ENCODE data around the gene SLC35B2. TPM values are rescaled to one million over a fixed set of nuclear protein-coding genes. Genes with fewer than 3 reads are reported as not detected.

The SLC35B2 gene
- total RNA-seq, 1 donor from 2014 or later: 52.9 TPM

DNA sequence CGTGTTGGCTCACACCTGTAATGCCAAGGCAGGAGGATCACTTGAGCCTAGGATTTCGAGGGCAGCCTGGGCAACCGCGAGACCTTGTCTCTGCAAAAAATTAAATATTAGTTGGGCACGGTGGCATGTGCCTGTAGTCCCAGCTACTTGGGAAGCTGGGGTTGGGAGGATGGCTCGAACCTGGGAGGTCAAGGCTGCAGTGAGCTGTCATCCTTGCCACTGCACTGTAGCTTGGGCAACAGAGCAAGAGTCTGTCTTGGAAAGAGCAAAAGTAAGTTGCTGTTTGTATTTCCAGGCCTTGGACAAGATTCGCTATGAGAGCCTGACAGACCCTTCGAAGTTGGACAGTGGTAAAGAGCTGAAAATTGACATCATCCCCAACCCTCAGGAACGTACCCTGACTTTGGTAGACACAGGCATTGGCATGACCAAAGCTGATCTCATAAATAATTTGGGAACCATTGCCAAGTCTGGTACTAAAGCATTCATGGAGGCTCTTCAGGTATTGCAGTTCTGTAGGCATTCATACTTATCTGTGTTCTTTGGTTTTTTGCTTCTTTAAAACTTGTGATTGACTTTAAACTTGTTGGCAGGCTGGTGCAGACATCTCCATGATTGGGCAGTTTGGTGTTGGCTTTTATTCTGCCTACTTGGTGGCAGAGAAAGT, 8.1 kb downstream of the SLC35B2 start:
- DNase-seq (ENCODE audit: low read depth): no peak
- Histone ChIP-seq H3K4me3 (ENCODE audit: low read depth, low read length) (no peak overlapping the region), H3K27me3 (ENCODE audit: control insufficient read depth, insufficient read depth, low read length) (no peaks in the 10 kb centered on the region), H3K36me3 (ENCODE audit: control insufficient read depth, insufficient read depth, low read length) (peaks cover 25% of the 10 kb centered on the region)
- FAIRE-seq: no peak
- TF ChIP-seq CTCF (IDR thresholded peaks at IDR 0.05; ENCODE audit: insufficient read depth, low read length, severe bottlenecking): no peak

DNA sequence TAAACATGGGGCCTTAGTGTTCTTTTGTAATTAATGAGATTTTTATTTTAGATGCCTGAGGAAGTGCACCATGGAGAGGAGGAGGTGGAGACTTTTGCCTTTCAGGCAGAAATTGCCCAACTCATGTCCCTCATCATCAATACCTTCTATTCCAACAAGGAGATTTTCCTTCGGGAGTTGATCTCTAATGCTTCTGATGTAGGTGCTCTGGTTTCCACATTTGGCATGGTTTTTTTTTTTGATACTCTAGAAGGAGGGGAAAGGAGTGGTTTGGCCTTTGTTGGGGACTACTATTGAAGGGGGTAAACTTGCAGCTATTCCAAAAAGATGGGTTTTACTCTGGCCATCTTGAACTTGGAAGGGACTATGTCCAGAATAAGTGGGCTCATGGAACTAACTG, 8.7 kb downstream of the SLC35B2 start:
- FAIRE-seq (no peak), DNase-seq (ENCODE audit: low read depth) (no peak)
- TF ChIP-seq CTCF (IDR thresholded peaks at IDR 0.05; ENCODE audit: insufficient read depth, low read length, severe bottlenecking): no peak
- peaks cover 22% of the 10 kb centered on the region for H3K36me3 ChIP-seq (ENCODE audit: control insufficient read depth, insufficient read depth, low read length)
- no peaks in the 10 kb centered on the region for H3K27me3 ChIP-seq (ENCODE audit: control insufficient read depth, insufficient read depth, low read length)
- peak overlapping the region; percentile 59 for H3K4me3 ChIP-seq (ENCODE audit: low read depth, low read length)

DNA sequence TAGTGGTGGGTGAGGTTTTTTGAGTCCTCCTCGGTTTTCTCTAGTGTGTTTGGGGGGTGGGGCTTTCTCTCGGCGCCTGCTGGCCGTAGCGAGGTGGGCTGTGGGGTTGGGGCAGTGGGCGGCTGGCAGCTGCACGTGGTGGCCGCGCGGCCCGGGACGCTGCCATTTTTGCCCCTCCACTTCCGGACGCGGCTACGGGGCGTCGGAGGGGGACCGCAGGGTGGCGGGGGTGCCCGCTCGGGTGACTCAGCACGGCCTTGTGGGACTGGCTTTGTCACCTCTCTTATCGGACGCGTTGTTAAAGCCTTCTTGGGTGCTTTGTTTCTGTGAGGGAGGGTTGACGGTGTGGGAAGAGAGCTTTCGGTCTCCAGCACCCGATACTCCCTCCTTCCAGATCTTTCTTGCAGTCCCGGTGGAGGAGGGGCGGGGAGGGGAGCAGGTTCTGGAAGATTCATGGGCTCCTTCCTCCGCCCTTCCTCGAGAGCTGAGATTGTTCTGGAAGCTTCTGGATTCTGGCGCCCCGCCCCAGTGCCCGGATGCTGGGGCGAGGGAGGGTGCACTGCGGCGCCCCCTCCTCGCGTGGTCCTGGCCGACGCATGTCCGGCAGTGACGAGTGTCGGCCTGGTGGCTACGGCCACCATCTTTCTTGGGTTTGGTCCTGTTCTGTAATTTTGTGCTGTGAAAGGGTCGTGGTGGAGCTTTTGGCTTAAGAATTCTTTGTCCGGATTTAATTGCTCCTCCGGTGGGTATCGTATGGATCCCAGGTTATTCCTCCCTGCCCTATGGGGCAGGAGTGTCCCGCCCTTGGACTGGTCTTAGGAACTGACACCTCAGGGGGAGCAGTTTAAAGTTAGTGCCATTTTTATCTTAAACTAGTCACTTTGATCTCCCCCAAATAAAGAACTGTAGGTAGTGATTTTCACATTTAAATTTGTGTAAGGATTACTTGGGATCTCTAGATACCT, 9.7 kb downstream of the SLC35B2 start:
- TF ChIP-seq CTCF (IDR thresholded peaks at IDR 0.05; ENCODE audit: insufficient read depth, low read length, severe bottlenecking): no peak
- Histone ChIP-seq H3K4me3 (ENCODE audit: low read depth, low read length) (peak overlapping the region; percentile 59), H3K36me3 (ENCODE audit: control insufficient read depth, insufficient read depth, low read length) (peaks cover 21% of the 10 kb centered on the region), H3K27me3 (ENCODE audit: control insufficient read depth, insufficient read depth, low read length) (no peaks in the 10 kb centered on the region)
- DNase-seq (ENCODE audit: low read depth): no peak
- no peak for FAIRE-seq

GRCh38 chr6:44246663-44247337, 10.5 kb downstream of the SLC35B2 start, which contains the start of gene HSP90AB1:
HSP90AB1 (plus strand) TSS chr6:44247101; CDS start chr6:44248630, 1,529 bp downstream.
- peak; percentile 40 for FAIRE-seq
- Histone ChIP-seq H3K36me3 (ENCODE audit: control insufficient read depth, insufficient read depth, low read length) (peaks cover 17% of the 10 kb centered on the region), H3K27me3 (ENCODE audit: control insufficient read depth, insufficient read depth, low read length) (peaks cover 1% of the 10 kb centered on the region), H3K4me3 (ENCODE audit: low read depth, low read length) (peak within 1 kb of the TSS; percentile 59)
- DNase-seq (ENCODE audit: low read depth): peak; percentile 98
- TF ChIP-seq CTCF (IDR thresholded peaks at IDR 0.05; ENCODE audit: insufficient read depth, low read length, severe bottlenecking): no peak

- peak; percentile 31 for TF ChIP-seq CTCF (IDR thresholded peaks at IDR 0.05; ENCODE audit: insufficient read depth, low read length, severe bottlenecking)
- Histone ChIP-seq H3K36me3 (ENCODE audit: control insufficient read depth, insufficient read depth, low read length) (peaks cover 13% of the 10 kb centered on the region), H3K4me3 (ENCODE audit: low read depth, low read length) (peak overlapping the region; percentile 59), H3K27me3 (ENCODE audit: control insufficient read depth, insufficient read depth, low read length) (peaks cover 1% of the 10 kb centered on the region)
- DNase-seq (ENCODE audit: low read depth) (peak; percentile 66), FAIRE-seq (no peak)
Observed at GRCh38 chr6:44245912-44246662, 11.2 kb downstream of the SLC35B2 start.

All from bronchial epithelial cell (primary cell).